NCI-H510A (cell line): ENCODE results near the gene PGC.
A peak's percentile ranks its signal among the peaks of the same experiment; 100 is the strongest.

Experiments
- DNase-seq: peaks from one replicate; lab custom pipeline; 2025; lab: John Stamatoyannopoulos, UW

Gene PGC

DNA sequence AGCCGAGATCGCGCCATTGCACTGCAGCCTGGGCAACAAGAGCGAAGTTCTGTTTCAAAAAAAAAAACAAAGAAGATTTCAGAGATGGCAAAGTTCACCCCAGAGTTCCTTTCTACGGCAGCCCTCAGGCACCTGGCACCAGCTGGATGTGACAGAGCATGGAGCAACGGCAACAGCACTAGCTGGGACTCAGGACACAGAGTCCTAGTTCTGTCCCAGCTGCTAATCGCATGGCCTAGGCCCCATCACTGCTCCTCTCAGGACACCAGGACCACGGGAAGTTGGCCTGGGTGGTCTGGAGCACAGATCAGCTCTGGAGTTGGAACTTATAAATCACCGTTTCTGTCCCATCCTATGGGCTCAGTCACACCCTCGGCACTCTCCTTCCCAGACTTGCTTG is 1.1 kb downstream of the PGC start:
- no peak for DNase-seq

DNA sequence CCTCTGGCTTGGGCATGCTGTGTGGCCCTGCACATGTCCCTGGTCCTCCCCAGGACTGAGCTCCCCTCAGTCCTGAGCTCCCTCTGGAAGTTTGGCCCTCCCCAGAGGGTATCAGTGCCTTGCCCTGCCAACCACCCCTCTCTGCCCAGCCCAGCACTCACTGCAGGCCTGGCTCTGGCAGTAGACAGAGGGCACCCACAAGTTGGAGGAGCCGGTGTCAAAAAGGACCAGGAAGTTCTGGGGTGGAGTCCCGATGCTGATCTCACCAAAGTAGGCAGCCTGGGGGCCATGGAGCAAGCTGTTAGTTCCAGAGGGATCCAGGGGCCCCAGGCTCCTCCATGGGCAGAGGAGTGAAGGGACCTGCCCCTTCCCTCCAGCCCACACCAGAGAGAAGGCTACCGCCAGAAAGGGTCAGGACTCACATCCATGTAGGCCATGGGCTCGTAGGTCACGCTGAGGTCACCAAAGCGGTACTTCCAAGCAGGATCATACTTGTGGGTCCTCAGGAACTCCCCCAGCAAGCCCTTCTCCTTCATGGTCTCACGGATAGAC is 2.9 kb downstream of the PGC start:
- DNase-seq: no peak

DNA sequence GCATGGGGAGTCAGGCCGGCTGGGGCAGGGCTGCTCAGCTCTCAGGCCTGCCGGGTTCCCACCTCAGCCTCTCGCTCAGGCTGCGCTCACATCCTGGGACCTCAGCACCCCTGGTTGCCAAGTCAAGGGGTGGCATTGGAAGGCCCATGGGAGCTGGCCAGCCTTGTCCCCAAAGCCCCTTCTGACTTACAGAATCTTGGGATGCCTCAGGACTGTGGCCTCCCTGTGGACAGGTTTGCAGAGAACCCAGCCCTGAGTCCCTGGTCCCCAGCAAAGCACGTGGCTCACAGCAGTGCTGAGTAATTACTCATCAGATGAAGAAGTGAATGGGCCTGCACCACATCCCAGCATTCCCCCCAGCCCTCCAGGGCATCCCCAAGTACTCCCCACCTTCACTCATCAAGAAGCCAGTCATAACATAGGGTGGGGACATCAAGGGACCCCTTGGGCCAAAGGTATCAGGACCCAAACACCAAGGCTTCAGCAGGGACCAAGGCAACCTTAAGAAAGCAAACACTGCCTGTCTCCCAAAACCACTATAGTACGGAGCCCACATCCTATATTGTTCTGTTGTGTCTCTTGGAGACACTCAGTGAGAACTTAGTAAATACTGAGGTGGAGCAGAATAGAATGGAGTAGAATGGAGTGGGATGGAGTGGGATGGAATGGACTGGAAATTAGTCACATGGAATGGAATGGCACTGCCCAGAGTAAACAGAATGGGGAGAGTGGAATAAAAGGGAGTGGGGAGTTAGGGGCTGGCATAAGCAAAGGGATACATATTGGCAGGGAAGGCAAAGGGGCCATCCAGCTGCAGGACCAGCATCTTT is 3.6 kb downstream of the PGC start:
- DNase-seq: no peak

DNA sequence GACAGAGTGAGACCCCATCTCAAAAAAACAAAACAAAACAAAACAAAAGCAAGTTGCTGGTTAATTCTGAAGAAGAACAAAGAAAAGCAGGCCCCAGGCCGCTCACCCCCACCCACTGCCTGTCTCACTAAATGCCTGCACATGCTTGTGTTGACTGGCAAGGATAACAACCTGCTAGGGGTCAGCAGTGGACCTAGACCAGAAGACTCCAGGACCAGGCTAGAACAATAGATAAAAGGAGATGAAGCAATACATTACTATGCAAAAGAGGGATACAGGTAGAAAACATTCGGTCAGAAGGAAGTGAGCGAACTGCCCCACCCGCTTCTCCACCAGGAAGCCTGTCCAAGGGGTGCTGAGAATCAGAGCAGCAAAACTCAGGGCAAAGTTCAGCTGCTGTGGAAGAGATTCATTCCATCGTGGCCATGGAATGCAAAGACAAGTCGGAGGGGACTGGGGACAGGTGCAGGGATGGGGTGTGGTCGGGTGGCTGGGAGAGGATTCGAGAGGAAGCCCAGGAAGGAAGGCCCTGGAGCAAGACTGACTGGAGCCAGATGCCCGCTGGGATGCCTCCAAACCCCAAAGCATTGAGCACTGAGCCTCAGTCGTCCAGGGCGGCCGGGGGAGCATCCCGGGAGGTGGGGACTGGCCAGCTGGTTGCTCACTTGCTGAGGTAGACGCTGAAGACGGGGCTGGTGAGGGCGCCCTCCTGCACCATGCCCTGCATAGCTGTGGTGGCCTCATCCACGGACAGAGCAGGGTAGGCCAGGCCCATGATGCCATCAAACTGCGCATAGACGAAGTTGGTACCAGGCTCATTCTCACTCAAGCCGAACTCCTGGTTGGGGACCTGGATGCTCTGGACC is 5.3 kb downstream of the PGC start:
- no peak for DNase-seq

DNA sequence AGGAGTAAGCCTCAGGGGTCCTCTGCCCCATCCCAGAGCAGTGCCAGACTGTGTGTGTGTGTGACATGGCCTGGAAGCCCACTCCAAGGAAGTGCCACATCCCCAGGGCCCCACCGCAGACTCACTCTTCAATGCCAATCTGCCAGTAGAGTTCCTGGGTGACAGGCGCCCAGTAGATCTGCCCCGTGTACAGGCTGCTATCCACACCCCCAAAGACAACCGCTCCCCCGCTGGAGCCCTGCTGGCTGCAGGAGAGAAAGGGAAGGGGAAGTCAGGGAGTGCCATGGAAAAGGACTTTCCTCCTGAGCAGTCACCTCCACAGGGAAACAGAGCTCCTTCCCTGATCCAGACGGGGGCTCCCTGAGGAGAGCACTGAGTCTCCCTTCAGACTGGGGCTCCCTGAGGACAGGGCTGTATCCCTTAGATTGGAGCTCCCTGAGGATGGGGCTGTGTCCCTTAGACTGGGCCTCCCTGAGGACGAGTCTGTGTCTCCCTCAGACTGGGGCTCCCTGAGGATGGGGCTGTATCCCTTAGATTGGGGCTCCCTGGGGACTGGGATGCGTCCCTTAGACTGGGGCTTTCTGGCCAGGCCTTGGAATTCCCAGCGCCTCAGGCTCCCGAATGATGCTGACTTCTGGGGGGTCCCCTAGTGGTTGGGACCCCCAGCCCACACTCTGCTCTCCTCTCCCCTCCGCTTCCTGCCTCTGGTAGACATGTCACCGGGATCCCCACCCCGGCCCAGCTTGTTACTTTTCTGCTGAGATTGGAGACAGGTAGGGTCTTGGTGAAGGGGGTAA is 6.6 kb downstream of the PGC start:
- no peak for DNase-seq

DNA sequence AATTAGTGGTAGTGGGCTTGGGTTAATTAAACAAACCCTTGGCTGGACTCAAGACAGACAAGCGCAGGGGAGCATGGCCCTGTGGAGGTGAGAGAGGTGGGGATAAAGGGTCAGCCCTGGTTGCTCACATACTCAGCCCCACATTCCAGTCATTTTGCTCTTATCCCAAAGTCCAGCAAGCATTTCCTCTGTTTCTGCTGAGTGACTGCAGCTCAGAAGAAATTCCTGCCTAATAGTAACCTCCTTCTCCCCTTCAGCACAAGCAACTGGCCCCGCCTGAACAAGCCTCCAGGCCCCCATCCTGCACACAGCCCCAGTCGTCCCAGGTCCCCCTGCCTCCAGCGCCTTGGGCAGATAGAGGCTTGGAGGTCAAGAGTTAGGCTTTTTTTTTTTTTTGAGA is 8.2 kb downstream of the PGC start:
- no peak for DNase-seq

DNA sequence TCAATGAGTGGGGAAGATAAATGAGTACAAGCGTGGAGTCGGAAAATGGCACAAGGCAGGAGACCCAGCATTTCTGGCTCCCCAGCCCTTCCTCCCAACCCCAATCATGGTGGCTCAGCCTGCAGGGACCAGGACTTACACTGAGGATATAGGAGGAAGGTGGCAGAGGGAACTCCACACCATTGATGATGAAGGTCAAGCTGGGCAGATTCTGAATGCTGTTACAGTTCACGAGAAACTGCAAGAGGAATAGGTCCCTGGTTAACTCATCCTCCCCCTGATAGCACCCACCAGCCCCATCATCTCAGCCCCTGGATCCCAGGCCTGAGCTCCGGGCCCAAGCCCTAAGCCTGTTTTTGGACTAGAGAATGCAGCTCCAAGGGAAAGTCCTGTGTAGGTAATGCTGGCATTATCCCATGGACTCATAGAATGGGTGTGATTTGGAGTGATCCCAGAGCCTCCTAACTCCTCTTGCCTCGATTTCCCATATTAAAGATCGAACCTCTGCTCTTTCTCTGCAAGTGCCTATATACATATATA is 9.5 kb downstream of the PGC start:
- DNase-seq: no peak

DNA sequence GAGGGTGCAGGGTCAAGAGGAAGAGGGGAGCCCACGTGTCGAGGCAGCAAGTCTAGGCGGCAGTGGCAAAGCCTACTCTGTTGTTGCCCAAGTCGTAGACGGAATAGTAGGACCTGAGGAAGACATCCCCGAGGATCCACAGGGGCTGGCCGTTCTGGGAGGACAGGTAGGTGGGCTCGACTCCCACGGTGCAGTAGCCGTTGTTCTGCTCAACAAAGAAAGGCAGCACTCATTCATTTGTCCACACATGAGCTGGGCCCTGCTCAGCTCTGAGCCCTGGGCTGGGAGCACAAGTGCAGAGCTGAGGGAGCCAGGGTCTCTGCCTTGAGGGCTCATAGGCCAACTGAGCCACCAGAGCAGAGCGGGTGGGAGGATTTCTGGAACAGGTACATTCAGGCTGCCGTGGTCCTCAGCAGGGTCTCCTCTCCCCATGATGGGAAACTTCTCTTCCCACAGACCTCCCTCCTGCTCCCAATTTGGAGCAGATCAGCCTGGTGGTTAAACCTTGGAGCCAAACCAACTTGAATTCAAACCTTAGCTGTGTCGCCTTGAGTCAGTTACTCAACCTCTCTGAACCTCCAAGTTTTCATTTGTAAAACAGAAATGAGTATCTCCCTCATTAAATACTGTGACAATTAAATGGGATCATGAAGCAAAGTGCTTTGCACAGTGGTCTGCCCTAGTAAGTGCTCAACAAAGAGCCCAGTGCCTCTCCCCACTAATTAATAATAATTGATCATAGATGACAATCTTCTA is 10.2 kb downstream of the PGC start:
- no peak for DNase-seq

DNA sequence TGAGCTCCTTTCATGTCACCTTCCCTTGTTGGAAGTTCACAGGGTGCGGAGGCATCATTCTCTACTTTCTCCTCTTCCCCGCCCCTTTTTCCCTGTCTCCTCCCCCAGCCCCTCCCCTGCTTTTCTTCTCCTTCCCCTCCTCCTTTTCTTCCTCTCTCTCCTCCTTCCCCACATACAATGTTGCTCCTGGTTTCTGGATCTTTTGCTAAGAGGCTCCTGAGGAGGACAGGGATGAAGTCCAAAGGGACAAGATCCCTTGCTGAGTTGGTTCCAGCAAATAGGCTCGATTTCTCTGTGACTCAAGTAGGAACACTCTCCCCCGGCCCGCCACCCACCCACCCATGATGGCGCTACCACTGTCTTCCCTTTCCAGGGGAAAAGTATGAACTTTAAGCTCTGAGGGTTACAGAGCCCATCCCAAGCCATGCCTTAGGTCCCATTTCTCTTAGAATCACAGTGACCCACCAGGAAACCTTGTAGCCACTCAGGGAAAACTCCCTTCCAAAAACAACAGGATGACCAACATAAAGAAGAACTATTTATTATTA is 10.9 kb downstream of the PGC start:
- DNase-seq: no peak

DNA sequence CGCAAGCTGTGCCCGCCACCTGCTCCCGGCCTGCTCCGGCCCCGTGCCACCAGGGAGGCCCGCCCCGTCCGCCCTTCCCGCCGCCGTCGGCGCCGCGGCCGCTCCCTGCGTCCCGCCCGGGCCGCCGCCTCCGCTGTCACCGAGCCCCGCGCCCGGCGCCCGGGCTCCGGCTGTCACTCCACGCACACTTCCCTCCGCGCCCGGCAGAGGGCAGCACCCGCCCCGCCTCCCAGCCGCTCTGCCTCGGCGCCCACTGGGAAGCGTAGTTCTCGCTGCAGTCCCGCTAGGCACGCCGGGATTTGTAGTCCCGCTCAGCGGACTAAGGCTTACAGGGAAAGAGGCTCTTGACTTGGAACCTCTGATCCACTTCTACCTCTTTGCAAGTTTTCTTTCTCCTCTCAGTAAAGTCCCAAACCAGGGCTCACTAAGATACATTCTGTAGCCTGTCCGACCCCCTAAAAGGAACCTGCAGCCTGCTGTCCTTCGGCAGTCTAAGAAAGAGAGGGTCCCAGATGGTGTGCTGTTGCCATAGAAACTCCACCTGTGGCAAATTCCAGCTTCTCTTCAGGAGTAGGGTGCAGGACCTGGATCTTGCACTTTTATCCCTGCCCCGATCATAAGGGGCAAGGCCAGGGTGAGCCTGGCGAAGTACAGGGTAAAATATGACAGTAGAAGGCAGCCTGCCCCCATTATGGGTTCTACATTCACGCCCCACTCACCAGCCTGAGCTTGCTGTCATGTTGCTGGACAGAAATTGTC is 11.6 kb downstream of the PGC start, which contains the start of gene TFEB:
TFEB (minus strand) TSS at position 182 of the 759 bp plus-strand sequence. CDS start 44,395 bp downstream, outside the sequence.
- DNase-seq: peak; percentile 94

DNA sequence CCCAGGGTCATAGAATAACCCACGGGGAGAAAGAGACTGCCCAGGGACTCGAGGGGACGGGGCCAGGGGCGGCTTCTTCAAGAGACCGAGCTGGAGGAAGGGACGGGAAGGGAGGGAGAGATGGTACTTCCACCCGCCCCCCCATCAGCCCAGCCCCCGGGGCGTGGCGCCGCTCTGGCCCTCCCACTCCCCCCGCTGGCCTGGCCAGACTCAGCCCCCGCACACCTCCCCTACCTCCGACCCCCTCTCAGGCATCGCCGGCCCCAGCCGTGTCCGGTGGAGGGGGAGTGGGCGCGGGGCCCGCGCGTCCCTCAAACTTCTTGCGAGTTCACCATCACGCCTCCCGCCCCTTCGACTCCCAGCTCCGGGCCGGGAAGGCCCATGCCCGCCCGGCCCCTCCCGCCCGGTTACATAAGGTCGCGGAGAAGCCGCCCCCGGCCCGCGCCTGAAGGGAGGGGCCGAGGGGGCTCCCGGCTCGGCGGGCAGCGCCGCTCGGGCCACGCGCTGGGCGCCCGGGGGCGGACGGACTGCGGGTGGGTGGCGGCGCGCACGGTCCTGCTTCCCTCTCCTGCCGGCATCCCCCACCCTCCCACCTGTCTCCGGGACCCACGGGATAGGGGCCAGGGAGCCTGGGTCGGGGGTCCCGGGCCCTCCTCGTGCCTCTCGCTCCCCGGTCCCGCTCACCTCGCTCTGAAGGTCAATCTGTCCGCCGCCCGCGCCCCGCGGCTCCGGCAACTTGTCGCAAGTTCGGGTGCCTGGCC is 12.4 kb downstream of the PGC start:
- peak; percentile 81 for DNase-seq

DNA sequence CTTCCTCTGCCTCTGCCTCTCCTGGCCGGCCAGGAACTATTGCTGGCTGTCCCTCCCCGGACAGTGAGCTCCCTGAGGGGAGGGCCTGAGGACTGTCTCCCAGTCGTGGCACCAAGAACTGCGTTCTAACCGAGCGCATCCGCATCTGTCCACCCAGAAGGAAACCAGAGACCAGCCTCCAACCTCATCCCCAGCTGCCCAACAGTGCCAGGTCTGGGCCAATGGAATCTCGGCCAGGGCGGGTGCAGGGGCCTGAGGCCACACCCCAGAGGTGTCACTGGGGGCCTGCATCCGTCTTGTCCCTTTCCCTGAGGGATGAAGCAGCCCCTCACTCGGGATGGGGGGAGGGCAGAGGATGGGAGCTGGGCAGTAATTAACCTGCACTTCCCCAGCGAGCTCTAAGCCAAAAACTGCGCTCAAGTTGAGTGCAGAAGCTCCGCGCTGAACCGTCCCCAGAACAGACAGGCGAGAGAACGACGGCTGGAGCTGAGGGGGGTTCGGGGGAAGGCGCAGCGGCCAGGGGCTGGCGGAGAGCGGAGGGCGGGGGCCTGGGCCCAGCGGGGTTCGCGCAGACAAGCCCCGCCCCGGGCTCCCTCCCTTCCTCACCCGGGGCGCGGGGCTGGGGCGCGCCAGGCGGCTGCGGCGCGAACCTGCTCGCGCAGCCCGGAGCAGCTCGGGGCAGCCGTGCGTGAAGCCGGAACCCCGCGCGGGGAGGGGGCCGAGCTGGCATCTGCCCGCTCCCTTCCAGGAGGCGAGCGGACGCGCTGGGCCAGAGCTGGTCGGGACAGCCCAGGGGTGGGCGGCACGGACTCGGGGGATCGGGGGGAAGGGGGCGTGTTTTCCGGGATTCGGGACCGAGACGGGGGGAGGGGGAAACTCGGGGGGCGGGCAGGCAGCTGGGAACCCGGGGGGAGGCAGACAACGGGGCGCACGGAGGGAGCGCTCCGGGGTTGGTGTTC is 13.2 kb downstream of the PGC start:
- peak; percentile 91 for DNase-seq

DNA sequence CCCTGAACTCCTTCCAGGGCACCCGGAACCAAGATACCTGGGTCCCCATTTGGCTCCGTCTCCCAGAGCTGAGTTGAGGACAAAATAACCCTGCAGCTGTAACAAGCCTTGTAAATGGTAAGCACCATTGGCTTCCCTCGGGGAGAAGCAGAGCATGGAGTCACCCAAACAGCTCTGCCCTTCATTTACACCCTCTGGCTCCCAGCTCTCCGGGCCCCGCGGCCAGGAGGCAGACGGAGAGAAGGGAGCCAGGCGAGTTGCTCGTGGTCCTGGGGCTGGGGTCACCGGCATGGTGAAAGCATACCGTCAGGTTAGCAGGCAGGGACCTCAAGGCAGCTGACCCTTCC is 13.9 kb downstream of the PGC start:
- no peak for DNase-seq

DNA sequence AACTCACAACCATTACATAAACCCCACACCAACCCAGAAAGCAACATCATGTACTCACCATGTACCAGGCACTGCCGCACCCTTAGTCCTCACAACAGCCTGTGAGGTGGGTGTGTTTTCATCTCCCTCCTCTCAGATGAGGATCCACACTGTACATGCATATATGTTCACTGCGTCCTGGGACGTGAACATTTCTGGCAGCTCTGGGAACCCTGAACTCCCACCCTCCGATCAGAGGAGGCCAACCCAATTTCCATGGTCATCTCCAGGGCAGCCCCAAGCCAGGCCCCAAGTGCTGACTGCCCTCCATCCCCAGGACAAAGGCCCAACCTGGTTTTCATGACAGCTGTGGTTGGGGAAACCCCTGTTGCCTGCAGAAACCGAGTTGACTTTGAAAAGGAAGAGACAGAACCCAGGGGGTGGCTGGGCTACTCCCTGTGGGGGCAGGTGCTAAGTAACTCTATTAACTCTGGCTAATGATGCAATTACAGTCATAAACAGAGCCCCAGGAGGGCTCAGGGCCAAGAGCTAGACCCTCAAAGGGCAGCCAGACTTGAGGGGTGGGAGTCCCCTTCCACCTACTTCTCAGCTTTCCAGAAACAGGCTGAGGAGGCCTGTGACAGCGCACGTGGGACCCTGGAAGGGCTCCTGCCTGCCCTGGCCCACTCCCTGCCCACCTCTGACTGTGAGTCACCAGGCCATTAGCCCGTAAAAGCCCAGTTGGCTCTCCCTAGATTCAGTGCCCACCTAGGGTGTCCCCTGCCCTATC is 14.4 kb downstream of the PGC start:
- no peak for DNase-seq

DNA sequence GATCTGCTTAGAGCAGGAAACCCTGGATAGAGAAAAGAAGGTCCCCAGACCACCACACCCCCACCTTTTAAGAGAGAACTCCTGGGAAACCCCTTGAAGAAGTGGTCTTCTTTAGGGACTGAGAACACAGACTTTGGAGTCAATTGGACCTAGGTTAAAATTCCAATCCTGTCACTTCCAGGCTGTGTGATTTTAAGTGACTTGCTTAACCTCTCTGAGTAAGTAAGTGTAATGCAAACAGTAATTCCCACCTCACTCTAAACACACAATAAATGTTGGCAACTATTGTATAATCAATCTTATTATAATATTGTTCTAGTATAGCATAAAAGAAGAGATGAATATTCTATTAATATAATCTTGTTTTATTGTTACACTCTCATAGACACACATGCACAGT is 15.0 kb downstream of the PGC start:
- DNase-seq: no peak

DNA sequence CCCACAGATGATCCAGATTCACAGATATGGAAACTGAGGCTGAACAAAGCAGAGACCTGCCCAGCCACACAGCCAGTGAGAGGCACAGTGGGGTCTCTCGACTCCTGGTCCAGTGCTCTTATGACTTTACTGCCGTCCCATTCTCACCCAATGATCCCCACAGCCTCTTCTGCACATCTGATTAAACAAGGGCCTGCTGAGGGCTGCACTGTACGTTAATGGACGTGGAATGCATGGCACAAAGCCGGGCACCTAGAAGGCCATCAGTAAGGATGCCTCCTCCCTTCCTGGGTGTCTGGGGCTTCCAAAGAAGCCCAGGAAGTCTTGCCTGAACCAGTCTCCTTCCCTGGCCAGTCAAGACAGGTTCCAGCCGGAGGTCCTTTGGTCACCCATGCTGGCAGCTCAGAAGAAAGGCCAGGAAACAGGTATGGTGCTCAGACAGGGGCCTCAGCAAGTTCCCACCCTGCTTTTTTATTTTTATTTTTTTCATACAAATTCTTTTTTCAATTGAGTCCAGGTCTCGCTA is 15.6 kb downstream of the PGC start:
- DNase-seq: no peak
